Measurements from ENCODE around the gene PRDM16. TPM values are rescaled to one million over a fixed set of nuclear protein-coding genes. Genes with fewer than 3 reads are reported as not detected.

Gene PRDM16
- total RNA-seq, 2 experiments from 2014 or later, result not detected

DNA sequence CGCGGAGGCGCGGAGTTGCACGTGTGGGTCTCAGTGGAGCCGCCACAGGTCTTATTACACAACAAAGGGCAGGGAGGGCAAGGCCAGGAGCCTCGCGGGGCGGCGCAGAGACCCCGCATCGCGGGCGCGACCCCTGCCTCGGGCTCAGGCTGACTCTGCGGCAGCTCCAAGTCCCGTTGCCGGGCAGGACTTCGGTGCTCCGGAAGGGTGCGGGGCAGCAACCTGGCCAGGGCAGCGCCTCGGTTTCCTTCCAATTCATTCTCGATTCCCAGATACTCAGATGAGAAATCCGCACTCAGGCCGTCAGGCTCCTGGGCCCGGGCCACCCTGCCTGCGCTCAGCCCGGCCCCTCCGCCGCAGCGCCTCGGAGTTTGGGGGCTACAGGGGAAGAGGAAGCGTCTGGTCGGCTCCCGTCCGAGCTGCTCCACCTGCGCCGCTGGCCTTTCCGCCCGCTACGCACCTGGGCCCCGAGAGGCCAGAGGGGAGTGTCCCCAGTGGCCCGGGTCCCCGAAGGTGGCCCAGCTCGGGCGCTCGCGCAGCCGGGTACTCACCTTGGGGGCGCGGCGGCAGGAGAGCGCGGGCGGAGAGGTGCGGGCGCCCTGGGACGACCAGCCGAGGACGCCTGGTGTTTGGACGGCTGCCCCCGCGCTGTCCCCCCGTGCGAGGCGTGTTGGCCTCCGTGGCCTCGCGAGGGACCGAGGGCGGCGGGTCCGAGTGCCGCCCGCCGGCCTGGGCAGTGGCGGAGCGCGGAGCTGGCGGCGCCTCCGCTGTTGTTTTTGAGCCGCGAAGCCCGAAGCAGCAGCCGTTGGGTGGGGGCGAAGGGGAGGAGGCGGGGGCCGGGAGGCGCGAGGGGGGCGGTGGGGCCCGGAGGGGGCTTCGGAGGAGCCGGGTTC lies 1.1 kb upstream of the PRDM16 start:
- no TSS peak for BruUV-seq (replicated peaks)
- Histone ChIP-seq H3K4me3 (ENCODE audit: low read depth, low read length, poor library complexity, severe bottlenecking) (no peak overlapping the region), H3K79me2 (ENCODE audit: insufficient read depth, low read depth, low read length) (no peaks in the 10 kb centered on the region), H3K9me2 (ENCODE audit: insufficient read depth, low read length) (no peaks in the 10 kb centered on the region), H3K36me3 (ENCODE audit: insufficient read depth, low read length) (no peaks in the 10 kb centered on the region), H3K4me1 (ENCODE audit: insufficient read depth, low read length, poor library complexity, severe bottlenecking) (no peaks in the 10 kb centered on the region), H2AFZ (ENCODE audit: low read length) (no peak overlapping the region), H3K4me2 (ENCODE audit: low read length) (no peak overlapping the region), H3K9me3 (ENCODE audit: low read length) (no peaks in the 10 kb centered on the region), H4K20me1 (ENCODE audit: insufficient read depth, low read length) (no peaks in the 10 kb centered on the region), H3K27ac (ENCODE audit: low read depth, low read length, poor library complexity, severe bottlenecking) (no peak overlapping the region)
- no peak for DNase-seq (ENCODE audit: low spot score)
- POLR2A ChIA-PET, result no interaction called here
- CTCF ChIA-PET (ENCODE audit: unreplicated experiment), result no interaction called here
- no peak for TF ChIP-seq EZH2phosphoT487 (IDR thresholded peaks at IDR 0.05; ENCODE audit: borderline replicate concordance, low read depth, low read length)
- TF ChIP-seq, protein P1, sequence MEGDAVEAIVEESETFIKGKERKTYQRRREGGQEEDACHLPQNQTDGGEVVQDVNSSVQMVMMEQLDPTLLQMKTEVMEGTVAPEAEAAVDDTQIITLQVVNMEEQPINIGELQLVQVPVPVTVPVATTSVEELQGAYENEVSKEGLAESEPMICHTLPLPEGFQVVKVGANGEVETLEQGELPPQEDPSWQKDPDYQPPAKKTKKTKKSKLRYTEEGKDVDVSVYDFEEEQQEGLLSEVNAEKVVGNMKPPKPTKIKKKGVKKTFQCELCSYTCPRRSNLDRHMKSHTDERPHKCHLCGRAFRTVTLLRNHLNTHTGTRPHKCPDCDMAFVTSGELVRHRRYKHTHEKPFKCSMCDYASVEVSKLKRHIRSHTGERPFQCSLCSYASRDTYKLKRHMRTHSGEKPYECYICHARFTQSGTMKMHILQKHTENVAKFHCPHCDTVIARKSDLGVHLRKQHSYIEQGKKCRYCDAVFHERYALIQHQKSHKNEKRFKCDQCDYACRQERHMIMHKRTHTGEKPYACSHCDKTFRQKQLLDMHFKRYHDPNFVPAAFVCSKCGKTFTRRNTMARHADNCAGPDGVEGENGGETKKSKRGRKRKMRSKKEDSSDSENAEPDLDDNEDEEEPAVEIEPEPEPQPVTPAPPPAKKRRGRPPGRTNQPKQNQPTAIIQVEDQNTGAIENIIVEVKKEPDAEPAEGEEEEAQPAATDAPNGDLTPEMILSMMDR (conservative IDR thresholded peaks at IDR 0.05; ENCODE audit: low read length), result no peak
- intact Hi-C loops (cut with micrococcal nuclease; ENCODE audit: unreplicated experiment), result no loop called here

DNA sequence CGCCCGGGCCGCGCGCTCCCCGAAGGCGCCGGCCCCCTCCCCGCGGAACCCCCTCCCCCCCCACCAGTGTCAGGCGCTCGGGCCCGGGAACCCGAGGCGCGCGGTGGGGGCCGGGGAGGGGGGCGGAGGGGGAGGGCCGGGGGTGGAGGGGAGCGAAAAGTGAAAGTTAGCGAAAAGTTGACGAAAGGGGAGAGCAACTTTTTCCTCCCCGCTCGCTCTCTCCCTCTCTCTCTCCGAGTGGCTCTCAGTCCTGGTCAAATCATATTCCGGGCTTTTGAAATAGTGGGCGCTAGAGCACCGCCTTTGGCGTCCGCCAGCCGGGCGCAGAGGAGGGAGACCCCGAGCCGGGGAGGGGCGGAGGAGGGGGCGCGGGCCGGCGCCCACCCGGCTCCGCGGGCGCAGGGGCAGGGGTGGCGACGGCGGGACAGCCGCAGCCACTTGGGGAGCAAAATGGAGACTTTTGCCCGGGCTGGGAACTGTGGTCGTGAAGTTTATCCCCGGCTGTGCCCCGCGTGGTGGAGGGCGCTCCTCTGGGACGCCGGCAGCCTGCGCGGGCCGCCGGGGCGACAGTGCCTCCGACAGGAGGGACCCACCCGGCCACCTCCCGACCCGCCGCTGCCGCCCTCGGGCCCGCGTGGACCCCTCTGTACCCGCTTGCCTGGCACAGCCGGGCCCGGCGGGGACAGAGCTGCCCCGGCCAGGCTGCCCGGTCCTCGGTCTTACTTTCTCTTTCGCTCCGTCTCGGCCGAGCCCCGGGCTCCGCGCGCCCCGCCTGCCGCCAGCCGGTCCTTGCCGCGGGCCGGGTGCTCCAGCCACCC lies 697 bp downstream of the PRDM16 start:
- CTCF ChIA-PET (ENCODE audit: unreplicated experiment), result no interaction called here

More for the DNA sequence above, 697 bp downstream of the PRDM16 start:
- Histone ChIP-seq H2AFZ (ENCODE audit: low read length) (no peak overlapping the region), H3K79me2 (ENCODE audit: insufficient read depth, low read depth, low read length) (no peaks in the 10 kb centered on the region), H4K20me1 (ENCODE audit: insufficient read depth, low read length) (no peaks in the 10 kb centered on the region), H3K27ac (ENCODE audit: low read depth, low read length, poor library complexity, severe bottlenecking) (no peak overlapping the region), H3K9me2 (ENCODE audit: insufficient read depth, low read length) (no peaks in the 10 kb centered on the region), H3K4me1 (ENCODE audit: insufficient read depth, low read length, poor library complexity, severe bottlenecking) (no peaks in the 10 kb centered on the region), H3K9me3 (ENCODE audit: low read length) (no peaks in the 10 kb centered on the region), H3K4me3 (ENCODE audit: low read depth, low read length, poor library complexity, severe bottlenecking) (no peak overlapping the region), H3K36me3 (ENCODE audit: insufficient read depth, low read length) (no peaks in the 10 kb centered on the region), H3K4me2 (ENCODE audit: low read length) (no peak overlapping the region)
- BruUV-seq (replicated peaks), result no TSS peak
- no peak for TF ChIP-seq EZH2phosphoT487 (IDR thresholded peaks at IDR 0.05; ENCODE audit: borderline replicate concordance, low read depth, low read length)
- TF ChIP-seq, protein P1 (conservative IDR thresholded peaks at IDR 0.05; ENCODE audit: low read length), result no peak
- intact Hi-C loops (cut with micrococcal nuclease; ENCODE audit: unreplicated experiment), result no loop called here
- DNase-seq (ENCODE audit: low spot score), result no peak
- POLR2A ChIA-PET, result no interaction called here
